Stimulated activated CD4-positive, alpha-beta T cell treated with anti-CD3 and anti-CD28 coated beads, Interleukin-12 subunit alpha, Interleukin-12 subunit beta, amount 100 ng/mL, for 48 hours (primary cell): ENCODE measurements around the gene GTF2F2.

ENCODE experiments used
- DNase-seq, 3 donors: peaks; one replicate each; pipeline ENCODE4 v3.0.0-alpha.2; 2020; ENCODE audit warnings: low read depth in 2 of 3, low spot score in 1 of 3

GTF2F2 gene, protein sequence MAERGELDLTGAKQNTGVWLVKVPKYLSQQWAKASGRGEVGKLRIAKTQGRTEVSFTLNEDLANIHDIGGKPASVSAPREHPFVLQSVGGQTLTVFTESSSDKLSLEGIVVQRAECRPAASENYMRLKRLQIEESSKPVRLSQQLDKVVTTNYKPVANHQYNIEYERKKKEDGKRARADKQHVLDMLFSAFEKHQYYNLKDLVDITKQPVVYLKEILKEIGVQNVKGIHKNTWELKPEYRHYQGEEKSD

DNA sequence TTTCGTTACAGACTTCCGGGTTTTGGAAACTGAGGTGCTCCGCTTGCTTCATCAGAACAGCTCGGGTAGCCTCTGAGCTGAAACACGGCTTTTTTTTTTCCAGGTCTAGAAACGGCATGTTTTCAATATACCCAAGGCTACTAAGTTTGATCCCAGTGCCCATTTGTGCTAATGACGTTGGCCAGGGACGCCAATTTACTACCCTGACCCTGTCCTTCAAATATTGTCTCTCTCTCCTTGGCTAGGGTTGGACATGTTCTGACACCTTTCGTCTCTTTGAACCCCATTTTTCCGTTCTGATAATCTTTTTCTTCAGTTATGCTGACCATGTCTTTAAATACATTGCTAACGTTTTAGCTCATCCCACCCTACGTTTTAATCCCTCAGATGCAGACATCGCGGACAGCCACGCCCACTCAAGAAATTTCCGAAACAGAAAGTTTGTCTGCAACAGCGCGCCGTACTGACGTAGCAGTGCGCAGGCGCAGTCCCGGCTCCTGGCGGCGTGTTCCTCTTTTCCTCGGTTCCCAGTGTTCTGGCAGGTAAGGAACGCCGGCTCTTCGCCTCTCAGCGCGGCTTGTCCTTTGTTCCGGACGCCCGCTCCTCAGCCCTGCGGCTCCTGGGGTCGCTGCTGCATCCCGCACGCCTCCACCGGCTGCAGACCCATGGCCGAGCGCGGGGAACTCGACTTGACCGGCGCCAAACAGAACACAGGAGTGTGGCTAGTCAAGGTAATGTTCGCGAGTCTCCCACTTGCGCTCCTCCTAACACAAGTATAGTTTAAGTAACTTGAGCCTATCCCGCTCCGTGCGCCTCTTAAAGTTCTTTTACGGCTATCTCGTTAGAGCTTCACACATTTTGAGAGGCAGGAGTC, at the start of gene GTF2F2:
GTF2F2 (plus strand) TSS at position 520 of the 874 bp plus-strand sequence; CDS start at position 666, 146 bp downstream.
- peak; percentile 75 to 88 (median 80) for DNase-seq

DNA sequence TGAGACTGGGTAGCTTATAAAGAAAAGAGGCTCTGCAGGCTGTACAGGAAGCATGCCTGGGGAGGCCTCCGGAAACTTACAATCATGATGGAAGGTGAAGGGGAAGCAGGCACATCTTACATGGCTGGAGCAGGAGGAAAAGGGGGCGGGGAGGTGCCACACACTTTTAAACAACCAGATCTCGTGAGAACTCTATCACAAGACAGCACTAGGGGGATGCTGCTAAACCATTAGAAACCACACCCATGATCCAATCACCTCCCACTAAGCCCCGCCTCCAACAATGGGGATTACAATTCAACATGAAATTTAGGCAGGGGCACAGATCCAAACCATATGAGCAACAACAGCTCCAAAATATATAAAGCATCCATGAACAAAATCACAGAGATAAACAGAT, 46.5 kb upstream of the GTF2F2 start:
- no peak for DNase-seq

DNA sequence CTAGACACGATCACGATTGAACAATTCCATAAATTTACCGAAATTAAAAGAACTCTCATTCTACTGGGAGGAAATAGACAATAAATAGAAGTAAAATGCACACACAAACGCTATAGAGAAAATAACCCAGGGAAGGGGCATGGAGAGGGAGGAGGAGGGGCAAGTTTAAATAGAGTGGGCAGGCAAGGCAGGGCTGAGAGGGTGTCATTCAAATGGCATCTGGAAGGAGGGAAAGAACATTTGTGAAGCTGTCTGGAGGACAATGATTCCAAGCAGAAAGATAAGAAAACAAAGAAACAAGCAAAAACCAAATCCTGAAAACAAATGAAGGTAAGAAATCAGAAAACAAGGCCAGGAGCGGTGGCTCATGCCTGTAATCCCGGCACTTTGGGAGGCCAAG, 45.6 kb upstream of the GTF2F2 start:
- no peak for DNase-seq

DNA sequence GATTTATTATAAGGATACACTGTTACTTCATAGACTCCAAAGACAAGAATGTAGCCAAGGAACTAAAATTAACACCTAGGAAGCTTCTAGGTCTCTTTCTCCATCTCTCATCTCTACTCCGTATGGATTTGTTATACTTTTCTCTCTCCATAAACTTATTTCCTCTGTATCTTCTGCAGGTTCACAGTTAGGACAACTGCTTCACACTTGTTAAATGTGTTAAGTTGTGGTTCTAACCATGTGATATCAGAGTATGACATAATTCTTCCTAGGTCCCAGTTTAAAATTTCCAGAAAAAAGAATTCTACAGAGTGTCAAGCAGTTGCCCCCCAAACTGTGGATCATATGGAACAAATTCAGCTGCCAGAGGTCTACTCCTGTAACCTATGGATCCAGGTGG, 42.3 kb upstream of the GTF2F2 start:
- no peak for DNase-seq

DNA sequence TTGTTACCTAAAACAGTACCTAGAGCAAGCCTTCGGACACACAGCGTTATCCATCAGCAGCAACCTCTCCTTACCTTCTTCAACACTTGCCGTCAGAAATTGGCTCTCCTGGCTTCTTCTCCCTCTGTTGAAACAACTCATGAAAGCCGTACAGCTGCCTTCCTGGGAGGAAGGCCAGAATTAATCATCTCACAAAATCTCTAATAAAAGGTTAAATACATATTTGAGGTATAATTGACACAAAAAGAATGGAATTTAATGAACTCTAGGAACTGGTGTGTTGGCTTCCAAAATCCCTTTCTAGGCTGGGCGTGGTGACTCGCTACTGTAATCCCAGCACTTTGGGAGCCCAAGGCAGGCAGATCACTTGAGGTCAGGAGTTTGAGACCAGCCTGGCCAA, 37.3 kb upstream of the GTF2F2 start:
- no peak for DNase-seq

DNA sequence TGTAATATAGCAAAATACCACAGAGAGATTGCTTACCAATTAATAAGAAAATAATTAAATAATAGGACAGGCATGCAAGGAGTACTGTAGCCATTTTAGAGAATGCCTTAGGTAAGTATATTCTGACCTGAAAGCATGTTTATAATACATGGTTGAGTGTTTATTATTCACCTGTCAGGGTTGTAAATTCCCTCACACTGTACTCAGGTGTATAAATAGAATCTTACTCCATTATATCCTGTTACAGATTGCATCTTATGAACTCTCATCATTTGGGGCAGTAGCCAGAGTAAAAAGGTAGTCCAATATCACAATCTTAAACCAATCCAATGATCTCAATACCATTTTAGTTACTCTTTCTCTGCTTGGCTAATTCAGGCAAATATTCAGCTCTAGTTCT, 35.8 kb upstream of the GTF2F2 start:
- DNase-seq: no peak

DNA sequence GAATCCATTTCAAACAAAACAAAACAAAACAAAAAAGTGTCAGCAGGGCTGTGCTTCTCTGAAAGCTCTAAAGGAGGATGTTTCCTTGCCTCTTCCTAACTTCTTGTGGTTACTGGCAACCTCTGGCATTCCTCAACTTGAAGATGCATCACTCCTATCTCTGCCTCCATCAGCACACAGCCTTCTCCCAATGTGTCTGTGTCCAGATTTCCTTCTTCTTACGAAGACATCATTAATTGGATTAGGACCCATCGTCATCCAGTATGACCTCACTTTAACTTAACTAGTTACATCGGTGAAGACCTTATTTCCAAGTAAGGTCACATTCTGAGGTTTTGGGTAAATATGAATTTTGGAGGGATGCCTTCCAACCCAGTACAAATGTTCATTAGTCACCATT, 33.8 kb upstream of the GTF2F2 start:
- DNase-seq: no peak

DNA sequence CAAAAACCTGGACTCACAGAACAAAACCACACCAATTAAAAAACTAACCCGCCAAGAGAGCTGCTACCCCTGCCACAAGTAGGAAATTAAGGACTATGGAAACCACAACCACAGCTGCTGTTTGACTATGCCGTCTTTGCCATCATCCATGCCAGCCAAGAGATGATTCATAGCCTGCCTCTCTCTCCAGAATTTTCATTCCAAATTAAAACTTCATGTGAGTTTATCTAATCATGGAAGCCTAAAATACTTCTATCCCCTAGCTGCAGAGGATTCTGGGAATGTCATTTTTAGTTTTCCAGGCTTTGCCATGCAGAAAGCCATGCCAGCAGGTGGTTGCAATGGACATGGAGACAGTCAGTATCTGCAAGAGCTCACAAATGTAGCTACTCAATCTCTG, 27.6 kb upstream of the GTF2F2 start:
- DNase-seq: no peak

DNA sequence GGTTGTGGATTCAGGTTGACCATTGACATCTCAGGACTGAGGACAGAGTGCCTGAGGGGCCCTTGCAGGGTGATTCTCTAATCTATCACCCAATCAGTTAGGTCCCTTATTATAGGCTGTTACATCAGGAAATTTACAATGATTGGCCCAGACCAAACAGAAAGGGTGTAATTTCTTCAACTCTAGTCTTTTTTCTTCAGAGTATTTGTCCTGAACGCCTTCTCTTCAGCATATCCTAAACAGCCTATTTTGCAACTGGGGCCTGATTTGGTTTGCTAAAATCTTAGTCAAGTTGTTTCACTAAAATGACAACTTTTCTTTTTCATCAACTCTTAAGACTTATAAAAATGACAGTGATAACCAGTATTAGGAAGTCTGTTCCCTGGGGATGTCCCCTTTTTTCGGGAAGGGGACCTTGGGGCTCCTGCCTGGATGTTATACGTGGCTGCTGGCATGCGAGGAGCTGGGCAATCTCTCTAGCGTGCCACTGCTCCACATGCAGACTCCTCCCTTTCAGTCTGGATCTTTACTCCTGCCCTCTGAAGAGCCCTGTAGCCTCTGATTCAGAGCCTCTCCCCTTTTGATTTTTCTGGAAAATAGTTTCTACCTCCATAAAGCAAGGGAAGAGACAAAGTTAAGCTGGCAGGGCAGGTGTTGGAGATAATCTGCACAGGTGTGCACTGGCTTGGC, 19.6 kb upstream of the GTF2F2 start:
- DNase-seq: no peak

DNA sequence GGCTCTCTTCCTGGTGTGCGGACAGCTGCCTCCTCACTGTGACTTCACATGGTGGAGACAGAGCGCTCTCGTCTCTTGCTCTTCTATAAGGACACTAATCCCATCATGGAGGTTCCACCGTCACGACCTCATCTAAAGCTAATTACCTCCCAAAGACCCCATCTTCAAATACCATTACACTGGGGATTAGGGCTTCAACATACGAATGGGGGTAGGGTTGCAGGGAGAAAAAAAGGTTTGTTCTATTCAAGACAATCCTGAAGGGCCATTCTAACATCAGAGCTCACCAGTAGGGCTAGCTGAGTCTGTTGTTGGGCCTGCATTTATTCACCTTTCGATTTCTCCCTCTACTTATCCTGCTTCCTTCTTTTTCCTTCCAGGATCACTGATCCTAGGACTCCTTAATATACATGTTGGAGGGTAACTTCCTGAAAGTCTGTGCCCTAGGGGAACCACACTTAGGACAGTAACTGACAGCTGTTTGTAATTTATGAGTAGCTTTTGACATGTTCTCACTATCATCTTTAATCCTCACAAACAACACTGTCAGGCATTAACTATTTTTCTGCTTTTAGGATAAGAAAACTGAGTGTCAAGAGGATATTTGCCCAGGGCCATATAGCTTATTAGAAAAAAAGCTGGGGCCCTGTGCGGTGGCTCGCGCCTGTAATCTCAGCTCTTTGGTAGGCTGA, 18.8 kb upstream of the GTF2F2 start:
- no peak for DNase-seq

DNA sequence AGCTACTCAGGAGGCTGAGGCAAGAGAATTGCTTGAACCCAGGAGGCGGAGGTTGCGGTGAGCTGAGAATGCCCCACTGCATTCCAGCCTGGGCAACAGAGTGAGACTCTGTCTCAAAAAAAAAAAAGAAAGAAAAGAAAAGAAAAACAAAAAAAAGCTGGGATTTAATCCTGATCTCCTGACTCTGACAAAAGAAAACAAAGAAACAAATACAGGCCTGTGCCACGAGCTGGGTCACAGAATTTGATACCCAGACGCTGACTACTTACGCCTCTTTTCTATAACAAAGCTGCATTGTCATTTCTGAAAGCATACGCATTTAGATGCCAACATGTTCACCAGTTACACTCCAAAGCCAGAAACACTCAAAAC, 18.2 kb upstream of the GTF2F2 start:
- no peak for DNase-seq

DNA sequence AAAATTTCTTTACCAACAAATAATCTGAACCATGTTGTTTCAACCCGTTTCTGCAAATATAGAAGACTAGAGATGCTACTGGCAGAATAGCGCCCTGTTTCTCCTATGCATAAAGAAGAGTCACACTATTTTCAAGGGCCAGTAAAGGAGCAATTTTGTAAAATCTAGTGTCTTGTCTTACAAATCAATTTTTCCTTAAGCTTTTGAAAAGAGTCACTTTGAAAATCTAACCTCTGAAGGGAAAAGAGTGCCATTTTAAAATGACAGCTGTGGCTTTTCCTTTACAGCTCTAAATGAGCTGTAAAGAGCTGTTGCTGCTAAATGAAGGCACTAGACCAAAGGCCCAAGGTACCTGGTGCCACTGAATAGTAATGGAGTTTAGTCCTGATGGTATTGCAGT, 16.9 kb upstream of the GTF2F2 start:
- no peak for DNase-seq

DNA sequence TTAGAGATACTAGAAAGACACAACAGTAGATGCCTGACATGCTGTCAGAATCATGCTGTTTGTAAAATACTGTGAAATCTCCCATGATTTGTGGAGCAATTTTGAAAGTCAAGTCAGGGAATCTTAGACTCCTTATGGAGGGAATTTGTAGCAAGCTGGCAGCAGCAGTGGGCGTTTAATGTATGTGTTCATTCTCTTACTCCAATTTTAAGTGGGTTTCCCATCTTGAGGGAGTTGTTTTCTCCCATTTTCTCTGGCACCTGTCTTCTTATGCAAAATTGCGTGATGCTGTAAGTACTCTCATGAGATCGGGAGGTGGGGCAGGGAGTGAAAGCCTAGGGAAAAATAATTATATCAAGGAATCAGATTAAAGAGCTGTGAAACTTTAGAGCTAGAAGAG, 16.0 kb upstream of the GTF2F2 start:
- no peak for DNase-seq

DNA sequence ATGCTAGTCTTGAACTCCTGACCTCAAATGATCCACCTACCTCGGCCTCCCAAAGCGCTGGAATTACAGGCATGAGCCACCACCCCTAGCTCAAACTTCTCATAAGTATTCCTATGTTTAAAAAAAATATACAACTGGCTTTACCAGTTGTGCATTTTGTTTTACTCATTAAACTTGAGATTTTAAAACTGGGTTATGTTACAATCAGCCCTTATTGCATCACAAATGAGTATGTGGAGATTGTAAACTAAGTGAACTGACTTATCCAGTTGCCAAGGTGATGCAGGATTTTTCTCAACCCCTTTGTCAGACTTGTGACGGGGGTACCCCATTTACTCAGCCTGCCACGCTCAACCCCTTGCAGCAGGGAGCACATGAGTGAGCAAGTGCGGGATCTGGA, 14.4 kb upstream of the GTF2F2 start:
- DNase-seq: no peak

DNA sequence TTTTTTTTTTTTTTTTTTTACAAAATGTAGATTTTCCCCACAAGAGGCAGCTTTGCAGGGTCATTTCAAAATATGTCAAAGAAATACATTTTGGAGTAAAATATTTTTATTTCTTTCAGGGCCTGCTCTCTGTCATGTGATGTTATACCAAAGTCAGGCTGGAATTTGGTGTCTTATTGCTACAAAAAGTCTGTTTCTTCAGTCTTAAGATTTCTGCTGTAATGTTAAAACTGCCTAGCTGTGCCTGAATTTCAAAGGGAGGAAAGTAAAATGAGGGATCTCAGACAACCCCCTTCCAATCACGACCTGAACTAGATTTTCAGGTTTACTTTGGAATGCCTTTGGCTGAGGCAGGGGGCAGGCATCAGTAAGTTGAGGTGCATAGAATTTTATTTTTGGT, 12.8 kb upstream of the GTF2F2 start:
- no peak for DNase-seq

DNA sequence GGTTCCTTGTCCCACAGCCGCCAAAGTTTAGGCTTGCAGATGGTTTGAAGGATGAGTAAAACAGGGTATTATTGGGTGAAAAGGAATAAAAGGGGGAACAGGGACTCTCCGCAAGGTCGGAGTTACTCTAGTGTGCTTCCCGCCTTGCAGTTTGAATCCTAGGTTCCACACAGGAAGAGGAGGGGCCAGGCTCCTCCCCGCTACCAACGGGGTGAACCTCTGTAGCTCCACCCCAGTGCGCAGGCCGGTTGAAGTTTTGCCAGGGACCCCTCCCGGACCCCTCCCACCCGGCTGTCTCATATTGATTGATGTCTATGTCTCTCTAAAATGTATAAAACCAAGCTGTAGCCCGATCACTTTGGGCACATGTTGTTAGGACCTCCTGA, 11.6 kb upstream of the GTF2F2 start:
- DNase-seq: no peak

DNA sequence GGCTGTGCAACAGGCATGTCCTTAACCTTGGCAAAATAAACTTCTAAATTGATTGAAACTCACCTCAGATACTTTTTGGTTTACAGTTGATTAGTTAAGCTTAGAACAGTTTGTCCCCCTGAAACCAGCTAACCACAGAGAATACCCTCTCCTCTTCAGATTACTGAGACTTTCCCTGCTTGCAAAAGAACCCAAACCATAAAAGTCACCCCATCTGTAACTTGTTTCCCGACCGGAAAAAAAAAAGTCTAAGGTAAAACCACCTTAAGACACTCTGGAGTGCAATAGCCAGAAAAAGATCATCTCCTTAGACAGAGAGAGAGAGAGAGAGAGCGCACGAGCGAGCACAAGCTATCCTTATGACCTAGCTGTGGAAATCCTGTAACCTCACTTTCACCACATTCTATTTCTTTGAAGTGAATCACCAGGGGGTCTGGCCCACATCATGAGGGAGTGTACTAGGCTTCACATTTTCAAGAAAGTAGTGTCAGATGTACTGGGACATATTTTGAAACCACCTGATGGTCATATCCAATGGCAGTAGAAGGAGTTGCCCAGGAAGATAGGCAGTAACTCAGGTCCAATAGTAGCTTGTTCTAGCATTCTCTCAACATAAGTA, 11.1 kb upstream of the GTF2F2 start:
- DNase-seq: no peak

DNA sequence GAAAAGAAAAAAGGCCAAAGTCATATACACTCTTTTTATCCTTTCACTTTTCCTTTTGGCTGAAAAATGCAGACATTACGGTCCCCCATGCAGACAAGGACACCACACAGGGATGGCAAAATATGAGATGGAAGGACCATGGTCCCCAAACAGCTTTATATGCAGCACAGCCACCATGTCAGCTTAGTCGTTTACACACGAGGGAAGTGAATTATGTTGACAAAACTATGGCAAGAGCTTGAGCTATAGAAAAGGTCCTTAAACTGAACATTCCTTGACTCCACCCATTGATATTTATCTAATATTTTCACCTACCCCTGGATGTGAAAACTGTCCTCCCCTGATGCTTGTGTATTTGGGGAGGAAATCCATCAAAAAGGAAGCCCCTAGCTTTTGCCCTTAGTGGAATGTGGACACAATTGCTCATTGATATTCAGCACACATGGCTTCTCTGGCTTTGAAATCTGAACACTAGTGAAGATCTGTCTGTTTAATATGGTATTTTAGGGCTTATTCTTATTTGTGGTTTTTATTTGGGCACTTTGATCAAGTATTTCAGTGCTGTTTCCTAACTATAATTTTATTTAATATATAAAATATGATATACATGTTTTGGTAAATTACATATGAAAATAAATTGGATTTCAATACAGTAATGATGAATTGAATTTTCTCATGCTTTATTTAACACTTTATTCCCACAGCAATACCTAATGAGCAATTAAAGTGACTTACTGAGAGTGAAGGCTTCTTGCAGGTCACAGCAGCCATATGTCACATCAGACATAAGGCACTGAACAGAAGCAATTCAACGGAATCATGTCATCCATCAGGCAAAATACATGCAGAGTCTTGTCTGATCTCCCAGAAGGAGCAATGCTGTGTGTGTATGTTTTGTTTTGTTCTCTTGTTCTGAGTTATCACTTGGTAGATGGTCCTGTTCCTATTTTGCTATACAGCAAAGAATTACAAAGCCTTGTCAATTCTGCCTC, 6.8 kb upstream of the GTF2F2 start:
- no peak for DNase-seq

DNA sequence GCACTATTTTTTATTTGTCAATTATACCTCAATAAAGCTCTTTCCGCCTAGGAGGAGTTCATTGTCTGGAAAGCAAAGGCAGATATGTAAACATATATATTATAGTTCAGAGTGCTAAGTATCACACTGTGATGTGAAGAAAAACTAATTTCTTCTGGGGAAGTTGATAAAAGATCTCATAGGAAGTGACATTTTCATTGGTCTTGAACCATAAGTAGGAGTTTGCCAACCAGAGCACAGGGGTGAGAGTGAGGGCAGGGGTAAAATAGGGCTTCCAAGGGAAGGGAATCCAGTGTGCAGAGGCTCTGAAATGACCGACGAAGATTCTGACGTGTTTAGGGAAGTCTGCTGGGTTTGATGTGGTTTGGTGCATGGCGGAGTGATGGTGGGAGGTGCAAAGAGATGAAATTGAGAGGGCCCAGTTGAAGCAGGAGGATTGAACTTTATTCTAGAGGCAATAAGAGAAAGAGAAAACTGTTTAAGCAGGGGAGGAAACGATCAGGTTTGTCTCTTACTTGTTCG, 780 bp upstream of the GTF2F2 start:
- DNase-seq: peak; percentile 39 to 47 (median 44)
